K562 (cell line): ENCODE data around the gene FBXO33. TPM values are rescaled to one million over a fixed set of nuclear protein-coding genes. Genes with fewer than 3 reads are reported as not detected.

Experiments used
- ATAC-seq: fragments of 200-7000 bp; cut with Tn5 transposase; 3 replicates; pipeline ENCODE4 v1.9.1; 2020; ENCODE audit warnings: moderate library complexity
- BruUV-seq: library from RNA; stranded (reverse); fragments of 400-500 nt; replicated peaks from 2 replicates; lab custom pipeline; 2021; lab: Mats Ljungman, UMichigan
- CTCF ChIA-PET: fragments of 300-600 bp; formaldehyde crosslinking; extraction: SDS; loops from one replicate; lab custom pipeline; 2021; ENCODE audit warnings: low intra/inter-chr PET ratio; lab: Yijun Ruan, JAX
- POLR2A ChIA-PET: fragments of 300-600, 350-650 bp; sonication (Branson Sonifier 250); formaldehyde crosslinking; extraction: SDS; loops from one replicate; lab custom pipeline; 2021; ENCODE audit warnings: antibody characterized with exemption, inconsistent platforms; lab: Yijun Ruan, JAX
- DNase-seq, 4 experiments: peaks; one replicate each; pipeline versions ENCODE4 v3.0.0 to v3.0.0-alpha.2; 2011 to 2018; ENCODE audit warnings: low spot score in 3 of 4, mixed read lengths in 3 of 4; ENCODE audit errors: extremely low read depth in 1 of 4
- FAIRE-seq: peaks from 2 replicates; lab custom pipeline; 2011; peaks lifted over from hg19 to GRCh38; lab: Jason Lieb, UNC
- H2AFZ ChIP-seq: 2 replicates; pipeline ENCODE4 v1.6.0; 2011; ENCODE audit warnings: low read depth, low read length, control low read depth, inconsistent platforms
- H3K27ac ChIP-seq: fragments of 200-600 bp; 3 replicates; pipeline ENCODE4 v1.8.0; 2011; ENCODE audit warnings: low read depth, mild to moderate bottlenecking, control low read depth, inconsistent platforms, low read length, moderate library complexity, mixed read lengths; ENCODE audit errors: extremely low read depth
- H3K27me3 ChIP-seq, 2 experiments: fragments of 300-600 bp in 1 of 2; 2 replicates in 1 of 2; 3 replicates in 1 of 2; pipeline versions ENCODE4 v1.6.0 to v1.8.0; 2011; ENCODE audit warnings: inconsistent platforms in 2 of 2, low read length in 2 of 2, mild to moderate bottlenecking in 1 of 2, mixed read lengths in 1 of 2, moderate library complexity in 1 of 2; ENCODE audit not compliant: control insufficient read depth in 2 of 2, insufficient read depth in 2 of 2
- H3K36me3 ChIP-seq: fragments of 300-600 bp; 3 replicates; pipeline ENCODE4 v1.8.0; 2011; ENCODE audit warnings: mild to moderate bottlenecking, low read length, inconsistent platforms; ENCODE audit not compliant: control insufficient read depth, insufficient read depth
- H3K4me1 ChIP-seq, 2 experiments: fragments of 200-600 bp in 1 of 2; replicated peaks in 1 of 2; 2 replicates in 1 of 2; 3 replicates in 1 of 2; pipeline versions ENCODE4 v1.5.1 to v1.8.0; 2011; ENCODE audit warnings: inconsistent platforms in 2 of 2, low read length in 2 of 2, mild to moderate bottlenecking in 1 of 2, mixed read lengths in 1 of 2, moderate library complexity in 1 of 2; ENCODE audit not compliant: control insufficient read depth in 2 of 2, insufficient read depth in 2 of 2
- H3K4me2 ChIP-seq: 2 replicates; pipeline ENCODE4 v1.6.1; 2011; ENCODE audit warnings: low read length, control low read depth, inconsistent platforms, mixed read lengths; ENCODE audit not compliant: insufficient read depth
- H3K4me3 ChIP-seq: fragments of 200-600 bp; sonication (generic), shearing (Covaris generic); 2 replicates; pipeline ENCODE4 v1.5.1; 2016; ENCODE audit warnings: control low read depth, inconsistent platforms
- H3K79me2 ChIP-seq: fragments of 200-600 bp; 3 replicates; pipeline ENCODE4 v1.8.0; 2011; ENCODE audit warnings: low read length, inconsistent platforms; ENCODE audit not compliant: control insufficient read depth, insufficient read depth
- H3K9ac ChIP-seq, 2 experiments: 2 replicates each; pipeline versions ENCODE4 v1.6.0 to v1.6.1; 2011; ENCODE audit warnings: low read depth in 2 of 2, low read length in 2 of 2, control low read depth in 1 of 2, inconsistent platforms in 1 of 2, mild to moderate bottlenecking in 1 of 2, mixed read lengths in 1 of 2; ENCODE audit not compliant: insufficient read depth in 1 of 2
- H3K9me1 ChIP-seq: one replicate; pipeline ENCODE4 v1.6.0; 2011; ENCODE audit warnings: inconsistent platforms, mild to moderate bottlenecking, low read length, moderate library complexity; ENCODE audit not compliant: control insufficient read depth, insufficient read depth
- H3K9me3 ChIP-seq: replicated peaks from 2 replicates; pipeline ENCODE4 v1.5.1; 2011; ENCODE audit warnings: low read depth, low read length, inconsistent platforms; ENCODE audit not compliant: control insufficient read depth, insufficient read depth
- H4K20me1 ChIP-seq: replicated peaks from 2 replicates; pipeline ENCODE4 v1.6.1; 2011; ENCODE audit warnings: low read length, inconsistent platforms, mixed read lengths; ENCODE audit not compliant: control insufficient read depth, insufficient read depth
- ADNP ChIP-seq: fragments of 200-800 bp; sonication (Bioruptor generic); IDR thresholded peaks from 2 replicates; pipeline ENCODE4 v1.6.1; 2016; ENCODE audit warnings: missing genetic modification characterization, missing compliant biosample characterization
- CAMTA2 ChIP-seq: fragments of 250-450 bp; sonication (Bioruptor Pico); conservative IDR thresholded peaks from 2 replicates; pipeline ENCODE4 v1.5.1; 2022
- CCNT2 ChIP-seq: IDR thresholded peaks from 2 replicates; pipeline ENCODE4 v1.6.1; 2011; ENCODE audit warnings: borderline replicate concordance, low read depth, mild to moderate bottlenecking, moderate library complexity, mixed read lengths, low read length; ENCODE audit not compliant: insufficient read length; ENCODE audit errors: extremely low read depth
- CREB1 ChIP-seq, 2 experiments: sonication (generic) in 1 of 2; formaldehyde crosslinking in 1 of 2; IDR thresholded peaks; 2 replicates each; pipeline versions ENCODE4 v1.6.1 to v1.8.0; 2012 to 2022; ENCODE audit warnings: inconsistent platforms in 1 of 2, mild to moderate bottlenecking in 1 of 2, missing genetic modification reagents in 1 of 2, moderate library complexity in 1 of 2
- CTBP1 ChIP-seq: fragments of 450-650 bp; IDR thresholded peaks from 2 replicates; pipeline ENCODE4 v1.6.1; 2016; ENCODE audit warnings: borderline replicate concordance
- HDAC8 ChIP-seq: fragments of 450-650 bp; IDR thresholded peaks from 2 replicates; pipeline ENCODE4 v1.6.1; 2016; ENCODE audit warnings: mild to moderate bottlenecking, missing genetic modification characterization, moderate library complexity, missing compliant biosample characterization
- HOXB6 ChIP-seq: fragments of 250-450 bp; sonication (Bioruptor Pico); IDR thresholded peaks from 2 replicates; pipeline ENCODE4 v1.5.1; 2022; ENCODE audit warnings: mild to moderate bottlenecking, borderline replicate concordance
- IFI16 ChIP-seq: fragments of 250-450 bp; sonication (Bioruptor Pico); IDR thresholded peaks from 2 replicates; pipeline ENCODE4 v2.1.2; 2022; ENCODE audit warnings: mild to moderate bottlenecking, inconsistent platforms
- KAT2B ChIP-seq: IDR thresholded peaks from one replicate; pipeline ENCODE4 v1.6.1; 2012; ENCODE audit warnings: low read depth, mild to moderate bottlenecking, control low read depth, inconsistent platforms, low read length, moderate library complexity
- MTA2 ChIP-seq: fragments of 450-650 bp; IDR thresholded peaks from 2 replicates; pipeline ENCODE4 v1.6.1; 2016; ENCODE audit warnings: low read depth
- NFYB ChIP-seq: IDR thresholded peaks from 2 replicates; pipeline ENCODE4 v1.6.1; 2011; ENCODE audit warnings: mild to moderate bottlenecking, moderate library complexity; ENCODE audit not compliant: insufficient read length; ENCODE audit errors: extremely low read depth
- NR2F6 ChIP-seq: fragments of 450-650 bp; formaldehyde crosslinking; IDR thresholded peaks from 2 replicates; pipeline ENCODE4 v1.4.0; 2020; ENCODE audit warnings: mild to moderate bottlenecking
- NRF1 ChIP-seq, 2 experiments: fragments of 450-650 bp; IDR thresholded peaks in 1 of 2; conservative IDR thresholded peaks in 1 of 2; 2 replicates each; pipeline ENCODE4 v1.6.1; 2014; ENCODE audit warnings: mild to moderate bottlenecking in 2 of 2
- RBM15 ChIP-seq: fragments of 200-400 bp; formaldehyde crosslinking; IDR thresholded peaks from 2 replicates; pipeline ENCODE4 v1.6.1; 2018; ENCODE audit warnings: mild to moderate bottlenecking, low read length, moderate library complexity; ENCODE audit not compliant: insufficient read depth
- RBM22 ChIP-seq: fragments of 200-400 bp; formaldehyde crosslinking; IDR thresholded peaks from 2 replicates; pipeline ENCODE4 v1.6.1; 2018; ENCODE audit warnings: low read length, low read depth; ENCODE audit not compliant: poor library complexity, severe bottlenecking
- SNRNP70 ChIP-seq: fragments of 200-400 bp; formaldehyde crosslinking; optimal IDR thresholded peaks from 2 replicates; pipeline ENCODE3; 2017; ENCODE audit warnings: low read depth, low read length
- SREBF1 ChIP-seq: fragments of 150-350 bp; IDR thresholded peaks from 2 replicates; pipeline ENCODE4 v1.6.1; 2014; ENCODE audit warnings: antibody characterized with exemption, low read depth, low read length, borderline replicate concordance
- TAF7 ChIP-seq: fragments of 450-650 bp; IDR thresholded peaks from 2 replicates; pipeline ENCODE4 v1.6.1; 2016; ENCODE audit warnings: missing genetic modification characterization, missing compliant biosample characterization
- TGIF2 ChIP-seq: sonication (generic); formaldehyde crosslinking; IDR thresholded peaks from 2 replicates; pipeline ENCODE4 v1.8.1; 2022; ENCODE audit warnings: mild to moderate bottlenecking, missing genetic modification reagents, moderate library complexity
- THRAP3 ChIP-seq: fragments of 450-650 bp; IDR thresholded peaks from 2 replicates; pipeline ENCODE4 v1.6.1; 2016; ENCODE audit warnings: mild to moderate bottlenecking, inconsistent platforms, borderline replicate concordance
- ZNF57 ChIP-seq: fragments of 450-650 bp; formaldehyde crosslinking; IDR thresholded peaks from 2 replicates; pipeline ENCODE4 v1.4.0; 2020; ENCODE audit warnings: mild to moderate bottlenecking, moderate library complexity
- ZNF639 ChIP-seq, 2 experiments: fragments of 200-800 bp in 1 of 2; sonication (Bioruptor generic) in 1 of 2; sonication (generic) in 1 of 2; formaldehyde crosslinking in 1 of 2; IDR thresholded peaks in 1 of 2; conservative IDR thresholded peaks in 1 of 2; 2 replicates each; pipeline versions ENCODE4 v1.5.0 to v1.6.1; 2016 to 2020; ENCODE audit warnings: missing compliant biosample characterization in 1 of 2, missing genetic modification characterization in 1 of 2, missing genetic modification reagents in 1 of 2
- ZNF707 ChIP-seq: fragments of 250-450 bp; sonication (Bioruptor Pico); conservative IDR thresholded peaks from 2 replicates; pipeline ENCODE4 v1.8.0; 2022; ENCODE audit warnings: inconsistent platforms, mild to moderate bottlenecking, moderate library complexity
- WGBS: fragments of 100-300 bp; shearing (Covaris generic); methylation state at CpG from one replicate; pipeline ENCODE4 v1.1.6; 2016; ENCODE audit warnings: low coverage, mixed read lengths; ENCODE audit not compliant: insufficient coverage; ENCODE audit errors: missing lambda C conversion rate; 5-methylcytosine and 5-hydroxymethylcytosine counted together
- in situ Hi-C: fragments of 300-500 bp; cut with MboI; formaldehyde crosslinking; loops from 4 replicates; pipeline ENCODE4 v1.15.0; 2018; ENCODE audit warnings: inconsistent platforms, mixed read lengths
- intact Hi-C: fragments of 100-400 bp; cut with micrococcal nuclease; formaldehyde crosslinking; loops from 2 replicates; pipeline ENCODE4 v1.14.2; 2022
- polyA plus RNA-seq, 8 experiments: library from polyadenylated mRNA; depleted of rRNA in 4 of 8; stranded (reverse) in 5 of 8; unstranded in 3 of 8; fragments of >200 nt; fragmentation: Nextera tagmentation in 2 of 8; fragmentation: Illumina TruSeq in 1 of 8; extraction: Ambion mirVana in 2 of 8; extraction: Trizol in 1 of 8; gene quantifications; 2 replicates each; pipeline versions ENCODE4 v1.2.1 to v1.2.3, GENCODE V29; 2011 to 2014; ENCODE audit warnings: inconsistent platforms in 1 of 8, missing spikeins in 1 of 8
- total RNA-seq, 7 experiments: library from RNA; depleted of rRNA in 6 of 7; stranded (reverse); fragments of >200 nt in 6 of 7; fragmentation: Illumina TruSeq in 2 of 7; extraction: Trizol in 2 of 7; gene quantifications; 2 replicates each; pipeline versions ENCODE4 v1.2.1 to v1.2.3, GENCODE V29; 2011 to 2021; ENCODE audit warnings: low replicate concordance in 1 of 7

The FBXO33 gene
- total and polyA plus RNA-seq, 9 of the 15 experiments (the other 6 are each of a cell fraction or from before 2014, with no cell fraction given), result 1.6 to 7.5 (median 5.0) TPM

- H4K20me1 ChIP-seq, result no peaks in the 10 kb centered on the region
- POLR2A ChIA-PET, result no interaction called here
Measured at GRCh38 chr14:39454906-39455539, 22.8 kb upstream of the FBXO33 start.

GRCh38 chr14:39452680-39453079 is 20.4 kb upstream of the FBXO33 start:
- 0% methylated on average over 2 of the region's 2 CpGs for WGBS
- no peak for TF ChIP-seq NRF1 (conservative IDR thresholded peaks at IDR 0.05 in 1 of 2, IDR thresholded peaks at IDR 0.05 in 1 of 2)
- TF ChIP-seq CCNT2, result no peak
- TF ChIP-seq SREBF1, result no peak
- TF ChIP-seq CREB1 (IDR thresholded peaks at IDR 0.05), result no peak
- TF ChIP-seq CREB1 (CRISPR knock-in tag; IDR thresholded peaks at IDR 0.05), result no peak
- no peak for TF ChIP-seq KAT2B
- TF ChIP-seq ZNF639 (CRISPR knock-in tag; conservative IDR thresholded peaks at IDR 0.05 in 1 of 2, IDR thresholded peaks at IDR 0.05 in 1 of 2), result no peak
- no peak for TF ChIP-seq MTA2
- TF ChIP-seq NFYB, result no peak
- no peak for TF ChIP-seq HOXB6 (CRISPR knock-in tag)
- TF ChIP-seq SNRNP70, result no peak

More at GRCh38 chr14:39454906-39455539, 22.8 kb upstream of the FBXO33 start:
- H3K9me1 ChIP-seq, result no peaks in the 10 kb centered on the region
- FAIRE-seq (no peak), DNase-seq (no peak), ATAC-seq (no peak)
- 0% methylated on average over 2 of the region's 2 CpGs for WGBS
- no peaks in the 10 kb centered on the region for H3K36me3 ChIP-seq
- intact Hi-C loops (no loop called here), in situ Hi-C loops (no loop called here)
- no TSS peak for BruUV-seq
- no peak overlapping the region for H2AFZ ChIP-seq
- no peak overlapping the region for H3K9ac ChIP-seq
- H3K4me3 ChIP-seq, result no peak overlapping the region
- H3K79me2 ChIP-seq, result no peaks in the 10 kb centered on the region
- no peak for TF ChIP-seq RBM15
- no peak for TF ChIP-seq CTBP1
- TF ChIP-seq TAF7 (tag), result no peak
- no peak for TF ChIP-seq IFI16
- no peak for TF ChIP-seq RBM22
- no peak for TF ChIP-seq ZNF707 (CRISPR knock-in tag)
- TF ChIP-seq NR2F6 (CRISPR knock-in tag), result no peak
- TF ChIP-seq HDAC8 (tag), result no peak
- TF ChIP-seq ADNP (tag), result no peak
- TF ChIP-seq ZNF57 (CRISPR knock-in tag), result no peak
- no peak for TF ChIP-seq CAMTA2
- TF ChIP-seq TGIF2 (CRISPR knock-in tag), result no peak
- no peak for TF ChIP-seq SREBF1
- no peak for TF ChIP-seq THRAP3
- no peak overlapping the region for H3K27ac ChIP-seq
- H3K4me1 ChIP-seq, result no peaks in the 10 kb centered on the region
- CTCF ChIA-PET, result no interaction called here
- H3K27me3 ChIP-seq, result no peaks in the 10 kb centered on the region
- no peak overlapping the region for H3K4me2 ChIP-seq
- H3K9me3 ChIP-seq, result no peaks in the 10 kb centered on the region

More at GRCh38 chr14:39452680-39453079, 20.4 kb upstream of the FBXO33 start:
- H3K9me1 ChIP-seq, result no peaks in the 10 kb centered on the region
- DNase-seq, result no peak
- no peak overlapping the region for H3K4me3 ChIP-seq
- POLR2A ChIA-PET, result no interaction called here
- no peaks in the 10 kb centered on the region for H3K9me3 ChIP-seq
- H3K9ac ChIP-seq, result no peak overlapping the region
- intact Hi-C loops, result no loop called here
- no TSS peak for BruUV-seq
- CTCF ChIA-PET, result no interaction called here
- H3K4me1 ChIP-seq, result no peaks in the 10 kb centered on the region
- no peak for ATAC-seq
- no peaks in the 10 kb centered on the region for H3K27me3 ChIP-seq
- no peaks in the 10 kb centered on the region for H3K36me3 ChIP-seq
- no peak overlapping the region for H3K4me2 ChIP-seq
- no peak overlapping the region for H3K27ac ChIP-seq
- H2AFZ ChIP-seq, result no peak overlapping the region
- in situ Hi-C loops, result no loop called here
- no peak for FAIRE-seq
- H3K79me2 ChIP-seq, result no peaks in the 10 kb centered on the region
- H4K20me1 ChIP-seq, result no peaks in the 10 kb centered on the region
